HepG2 (cell line): Measurements from ENCODE around the gene ZFYVE28. TPM values are rescaled to one million over a fixed set of nuclear protein-coding genes. Genes with fewer than 3 reads are reported as not detected.

ENCODE experiments used
- CENPBD1 ChIP-seq: sonication (generic); formaldehyde crosslinking; IDR thresholded peaks from 2 replicates; pipeline ENCODE4 v1.8.0; 2022; ENCODE audit warnings: missing genetic modification reagents, low read depth, mild to moderate bottlenecking, borderline replicate concordance
- HOXA5 ChIP-seq: sonication (generic); formaldehyde crosslinking; IDR thresholded peaks from 2 replicates; pipeline ENCODE4 v1.4.0; 2020; ENCODE audit warnings: missing genetic modification reagents
- IKZF5 ChIP-seq: IDR thresholded peaks from 2 replicates; pipeline ENCODE4 v1.6.1; 2018; ENCODE audit warnings: missing genetic modification reagents, mild to moderate bottlenecking, missing compliant biosample characterization
- NFKBIZ ChIP-seq: IDR thresholded peaks from 2 replicates; pipeline ENCODE4 v1.6.1; 2018; ENCODE audit warnings: missing genetic modification reagents, missing compliant biosample characterization
- TFAP4 ChIP-seq: sonication (generic); IDR thresholded peaks from 2 replicates; pipeline ENCODE4 v1.6.1; 2016; ENCODE audit warnings: low read depth, borderline replicate concordance
- UBTF ChIP-seq: sonication (generic); formaldehyde crosslinking; IDR thresholded peaks from 2 replicates; pipeline ENCODE4 v1.4.0; 2020; ENCODE audit warnings: mild to moderate bottlenecking, missing genetic modification reagents
- ZNF282 ChIP-seq: fragments of 450-650 bp; IDR thresholded peaks from 2 replicates; pipeline ENCODE4 v1.6.1; 2018; ENCODE audit not compliant: partially characterized antibody
- ZNF318 ChIP-seq: sonication (generic); formaldehyde crosslinking; IDR thresholded peaks from 2 replicates; pipeline ENCODE4 v1.4.0; 2020; ENCODE audit warnings: mild to moderate bottlenecking, missing genetic modification reagents
- ZNF335 ChIP-seq: sonication (generic); formaldehyde crosslinking; IDR thresholded peaks from 2 replicates; pipeline ENCODE4 v1.4.0; 2020; ENCODE audit warnings: missing genetic modification reagents
- ZNF503 ChIP-seq: sonication (generic); formaldehyde crosslinking; IDR thresholded peaks from 2 replicates; pipeline ENCODE4 v1.4.0; 2020; ENCODE audit warnings: missing genetic modification reagents
- ZNF563 ChIP-seq: sonication (generic); formaldehyde crosslinking; IDR thresholded peaks from 2 replicates; pipeline ENCODE4 v1.8.0; 2022; ENCODE audit warnings: mild to moderate bottlenecking, moderate library complexity, missing genetic modification reagents
- ZNF616 ChIP-seq: sonication (generic); formaldehyde crosslinking; IDR thresholded peaks from 2 replicates; pipeline ENCODE4 v1.5.0; 2020; ENCODE audit warnings: low read depth, mild to moderate bottlenecking, missing genetic modification reagents
- polyA plus RNA-seq, 8 experiments: library from polyadenylated mRNA; depleted of rRNA in 3 of 8; stranded (reverse) in 7 of 8; unstranded in 1 of 8; fragments of >200 nt; fragmentation: Illumina TruSeq in 4 of 8; extraction: Trizol in 4 of 8; gene quantifications; 2 replicates each; pipeline versions ENCODE4 v1.2.1 to v1.2.3, GENCODE V29; 2011 to 2016; ENCODE audit warnings: low read depth in 4 of 8, missing spikeins in 1 of 8, mixed read lengths in 1 of 8; ENCODE audit not compliant: insufficient read depth in 1 of 8
- total RNA-seq, 5 experiments: library from RNA; depleted of rRNA; stranded (reverse); fragments of >200 nt; fragmentation: Illumina TruSeq; extraction: Trizol; gene quantifications; 2 replicates each; pipeline ENCODE4 v1.2.3, GENCODE V29; 2016; ENCODE audit warnings: low read depth in 1 of 5

The ZFYVE28 gene
- total and polyA plus RNA-seq, 2 of the 13 experiments (the other 11 are each of a cell fraction or from before 2014, with no cell fraction given), result 0.12 to 0.22 TPM

- TF ChIP-seq TFAP4 (peak; percentile 61; the same call in 1 of the 2 replicates), CENPBD1 (no peak), ZNF503 (CRISPR knock-in tag) (no peak), UBTF (CRISPR knock-in tag) (no peak; the same call in none of the 2 replicates), NFKBIZ (no peak), ZNF318 (CRISPR knock-in tag) (no peak), ZNF616 (CRISPR knock-in tag) (no peak), ZNF335 (CRISPR knock-in tag) (peak; percentile 32; the same call in 1 of the 2 replicates), HOXA5 (CRISPR knock-in tag) (no peak), ZNF282 (no peak), IKZF5 (CRISPR knock-in tag) (peak; percentile 30; the same call in 1 of the 2 replicates), ZNF563 (CRISPR knock-in tag) (no peak)
These were observed 466 bp upstream of the ZFYVE28 start, which contains the start of gene CFAP99 (continued) for GRCh38 chr4:2418650-2419571.
